WTC11 (cell line): ENCODE results near the gene TNNT1. TPM values are rescaled to one million over a fixed set of nuclear protein-coding genes. Genes with fewer than 3 reads are reported as not detected.

Experiments used
- ATAC-seq: fragments of 200-7000 bp; cut with Tn5 transposase; 2 replicates; pipeline ENCODE4 v1.10.0; 2021; ENCODE audit warnings: mild to moderate bottlenecking, moderate library complexity
- CTCF ChIA-PET: fragments of 300-600 bp; sonication (Branson Sonifier 250); formaldehyde crosslinking; loops from one replicate; lab custom pipeline; 2021; ENCODE audit warnings: antibody characterized with exemption; lab: Charles Lee
- POLR2A ChIA-PET: fragments of 350-600 bp; sonication (Branson Sonifier 250); formaldehyde crosslinking; loops from one replicate; lab custom pipeline; 2021; ENCODE audit warnings: antibody characterized with exemption; lab: Charles Lee
- DNase-seq: peaks from one replicate; pipeline ENCODE4 v3.0.0; 2021; ENCODE audit warnings: low spot score
- H3K27ac Mint-ChIP-seq: 2 replicates; pipeline ENCODE4 v1.8.0; 2021; ENCODE audit warnings: mixed read lengths
- H3K27me3 Mint-ChIP-seq: 2 replicates; pipeline ENCODE4 v1.8.0; 2021; ENCODE audit warnings: low read depth, mild to moderate bottlenecking, moderate library complexity, mixed read lengths
- H3K36me3 Mint-ChIP-seq: 2 replicates; pipeline ENCODE4 v1.8.0; 2021; ENCODE audit warnings: mixed read lengths
- H3K4me1 Mint-ChIP-seq: 2 replicates; pipeline ENCODE4 v1.8.0; 2022; ENCODE audit warnings: mixed read lengths
- H3K4me3 Mint-ChIP-seq: 2 replicates; pipeline ENCODE4 v1.8.0; 2021; ENCODE audit warnings: mild to moderate bottlenecking, moderate library complexity, mixed read lengths
- H3K9me3 Mint-ChIP-seq: 2 replicates; pipeline ENCODE4 v1.8.0; 2021; ENCODE audit warnings: mixed read lengths
- CTCF ChIP-seq: fragments of 200-600 bp; IDR thresholded peaks from 2 replicates; pipeline ENCODE4 v1.8.0; 2022; ENCODE audit warnings: antibody characterized with exemption
- EMX1 ChIP-seq: fragments of 250-450 bp; sonication (Bioruptor Pico); IDR thresholded peaks from 2 replicates; pipeline ENCODE4 v1.8.0; 2021; ENCODE audit warnings: mild to moderate bottlenecking
- FOXP1 ChIP-seq: sonication (generic); formaldehyde crosslinking; IDR thresholded peaks from 2 replicates; pipeline ENCODE4 v1.8.0; 2022; ENCODE audit warnings: missing genetic modification reagents, mild to moderate bottlenecking, moderate library complexity, borderline replicate concordance
- MYBL2 ChIP-seq: sonication (generic); formaldehyde crosslinking; IDR thresholded peaks from 2 replicates; pipeline ENCODE4 v1.8.1; 2023; ENCODE audit warnings: mild to moderate bottlenecking, moderate library complexity, missing genetic modification reagents
- NR1H2 ChIP-seq: sonication (generic); formaldehyde crosslinking; IDR thresholded peaks from 2 replicates; pipeline ENCODE4 v1.9.0; 2021; ENCODE audit warnings: mild to moderate bottlenecking, moderate library complexity, missing genetic modification reagents
- RORB ChIP-seq: fragments of 250-450 bp; sonication (Bioruptor Pico); IDR thresholded peaks from 2 replicates; pipeline ENCODE4 v1.9.0; 2021; ENCODE audit warnings: mild to moderate bottlenecking
- ZNF263 ChIP-seq: sonication (generic); formaldehyde crosslinking; IDR thresholded peaks from 2 replicates; pipeline ENCODE4 v1.8.1; 2022; ENCODE audit warnings: low read depth, mild to moderate bottlenecking, moderate library complexity, missing genetic modification reagents
- ZNF532 ChIP-seq: fragments of 250-450 bp; sonication (Bioruptor Pico); IDR thresholded peaks from 2 replicates; pipeline ENCODE4 v1.9.0; 2021; ENCODE audit warnings: mild to moderate bottlenecking, borderline replicate concordance
- ZSCAN18 ChIP-seq: fragments of 250-450 bp; sonication (Bioruptor Pico); IDR thresholded peaks from 2 replicates; pipeline ENCODE4 v2.1.2; 2022; ENCODE audit warnings: mild to moderate bottlenecking, moderate library complexity
- total RNA-seq: library from RNA; stranded (reverse); gene quantifications from 3 replicates; pipeline ENCODE4 v1.2.3, GENCODE V29; 2021

Gene TNNT1
- total RNA-seq, 1 experiment from 2014 or later = 50.6 TPM

- H3K36me3 Mint-ChIP-seq = peaks cover 4% of the 10 kb centered on the region; the same call in 1 of the 2 replicates
- H3K27ac Mint-ChIP-seq = no peak overlapping the region
- POLR2A ChIA-PET = interaction anchor here (0.6 to 2.5 kb wide), 8 partner anchors 10 to 193 kb away, joined by 3 to 11 read pairs (median 4); partner anchors contain the start of genes KMT5C and PPP6R1
- ATAC-seq (peak; percentile 33), DNase-seq (peak; percentile 79)
- CTCF ChIA-PET = interaction anchor here (0.5 to 3.2 kb wide), 51 partner anchors 8 to 947 kb away, joined by 3 to 108 read pairs (median 4); partner anchors contain the start of genes DNAAF3, EPS8L1, FIZ1 and HSPBP1
- H3K9me3 Mint-ChIP-seq = no peaks in the 10 kb centered on the region
- TF ChIP-seq RORB (CRISPR knock-in tag) = no peak
- peak; percentile 75 for TF ChIP-seq CTCF
- peaks cover 26% of the 10 kb centered on the region for H3K27me3 Mint-ChIP-seq
- peaks cover 39% of the 10 kb centered on the region for H3K4me1 Mint-ChIP-seq
- H3K4me3 Mint-ChIP-seq = peak overlapping the region; percentile 65
Observed at GRCh38 chr19:55146078-55146704, 2.8 kb downstream of the TNNT1 start.

- POLR2A ChIA-PET = no interaction called here
- no peak for DNase-seq
- TF ChIP-seq ZNF532 (no peak), ZNF263 (peak; percentile 65; the same call in 1 of the 2 replicates)
- TF ChIP-seq, all 79 proteins: peak for 1
- peak overlapping the region; percentile 65 for H3K4me3 Mint-ChIP-seq
- peaks cover 23% of the 10 kb centered on the region for H3K27me3 Mint-ChIP-seq
- CTCF ChIA-PET = interaction anchor here (1.0 to 3.2 kb wide), 10 partner anchors 10 to 194 kb away, joined by 4 to 108 read pairs (median 18); partner anchors contain the start of genes DNAAF3, KMT5C, PPP1R12C and PPP6R1
- H3K4me1 Mint-ChIP-seq = peaks cover 38% of the 10 kb centered on the region
- H3K27ac Mint-ChIP-seq = no peak overlapping the region
- H3K9me3 Mint-ChIP-seq = no peaks in the 10 kb centered on the region
- ATAC-seq = no peak
- peaks cover 8% of the 10 kb centered on the region for H3K36me3 Mint-ChIP-seq
Observed at GRCh38 chr19:55145232-55145631, 3.8 kb downstream of the TNNT1 start.

- TF ChIP-seq FOXP1 (no peak), EMX1 (no peak), NR1H2 (no peak)
- peaks cover 25% of the 10 kb centered on the region for H3K4me1 Mint-ChIP-seq
- no peaks in the 10 kb centered on the region for H3K9me3 Mint-ChIP-seq
Observed at GRCh38 chr19:55141696-55142095, 7.3 kb downstream of the TNNT1 start.

GRCh38 chr19:55137915-55138314 is 11.1 kb downstream of the TNNT1 start:
- H3K36me3 Mint-ChIP-seq = peaks cover 7% of the 10 kb centered on the region
- CTCF ChIA-PET = interaction anchor here (4.5 kb wide), 1 partner anchor 8 kb away, joined by 29 read pairs; no protein-coding TSS in a partner anchor
- POLR2A ChIA-PET = no interaction called here
- peaks cover 31% of the 10 kb centered on the region for H3K4me1 Mint-ChIP-seq
- ATAC-seq (no peak), DNase-seq (no peak)
- H3K9me3 Mint-ChIP-seq = no peaks in the 10 kb centered on the region
- H3K27me3 Mint-ChIP-seq = peaks cover 6% of the 10 kb centered on the region
- TF ChIP-seq ZSCAN18 (CRISPR knock-in tag) (no peak), MYBL2 (CRISPR knock-in tag) (no peak)
- H3K27ac Mint-ChIP-seq = no peak overlapping the region
- no peak overlapping the region for H3K4me3 Mint-ChIP-seq

More at GRCh38 chr19:55141696-55142095, 7.3 kb downstream of the TNNT1 start:
- POLR2A ChIA-PET = interaction anchor here (0.6 to 2.1 kb wide), 2 partner anchors 15 to 24 kb away, joined by 3 to 8 read pairs; no protein-coding TSS in a partner anchor
- no peak overlapping the region for H3K27ac Mint-ChIP-seq
- CTCF ChIA-PET = interaction anchor here (0.6 to 6.1 kb wide), 34 partner anchors 9 to 711 kb away, joined by 3 to 103 read pairs (median 5); partner anchors contain the start of genes DNAAF3, FIZ1, HSPBP1 and PPP1R12C
- peak overlapping the region; percentile 76 for H3K4me3 Mint-ChIP-seq
- H3K27me3 Mint-ChIP-seq = peaks cover 9% of the 10 kb centered on the region
- ATAC-seq (no peak), DNase-seq (peak; percentile 38)
- peaks cover 8% of the 10 kb centered on the region for H3K36me3 Mint-ChIP-seq
